Panc1 (cell line): Measurements from ENCODE around the gene SGIP1. TPM values are rescaled to one million over a fixed set of nuclear protein-coding genes. Genes with fewer than 3 reads are reported as not detected.

Experiments used
- ATAC-seq: fragments of 200-7000 bp; cut with Tn5 transposase; 2 replicates; pipeline ENCODE4 v1.9.1; 2020; ENCODE audit warnings: mild to moderate bottlenecking, moderate library complexity
- BruUV-seq: library from RNA; stranded (reverse); fragments of 400-500 nt; replicated peaks from 2 replicates; lab custom pipeline; 2021; lab: Mats Ljungman, UMichigan
- CTCF ChIA-PET: fragments of 300-600 bp; sonication (Branson Sonifier 250); formaldehyde crosslinking; loops from one replicate; lab custom pipeline; 2022; ENCODE audit warnings: antibody characterized with exemption; lab: Charles Lee
- POLR2A ChIA-PET: fragments of 300-600 bp; sonication (Branson Sonifier 250); formaldehyde crosslinking; loops from one replicate; lab custom pipeline; 2022; ENCODE audit warnings: antibody characterized with exemption; lab: Charles Lee
- DNase-seq: peaks from one replicate; pipeline ENCODE4 v3.0.0-alpha.2; 2010; ENCODE audit warnings: low read depth, low spot score
- H3K27ac ChIP-seq: 2 replicates; pipeline ENCODE4 v1.5.1; 2011; ENCODE audit warnings: mild to moderate bottlenecking, low read length, inconsistent platforms
- H3K27me3 ChIP-seq: fragments of 200-500 bp; sonication (Bioruptor generic); 2 replicates; pipeline ENCODE4 v1.6.0; 2014; ENCODE audit warnings: low read length, inconsistent platforms; ENCODE audit not compliant: control insufficient read depth, insufficient read depth
- H3K36me3 ChIP-seq: fragments of 200-500 bp; sonication (Bioruptor generic); 2 replicates; pipeline ENCODE4 v1.5.1; 2014; ENCODE audit warnings: inconsistent platforms, mild to moderate bottlenecking, low read length, moderate library complexity; ENCODE audit not compliant: control insufficient read depth, insufficient read depth
- H3K4me1 ChIP-seq: 2 replicates; pipeline ENCODE4 v1.5.1; 2011; ENCODE audit warnings: inconsistent platforms, mild to moderate bottlenecking, low read length, moderate library complexity; ENCODE audit not compliant: control insufficient read depth, insufficient read depth
- H3K4me3 ChIP-seq, 2 experiments: 2 replicates each; pipeline ENCODE4 v1.5.1; 2011 to 2012; ENCODE audit warnings: low read depth in 2 of 2, low read length in 2 of 2, mild to moderate bottlenecking in 2 of 2, inconsistent platforms in 1 of 2, moderate library complexity in 1 of 2
- H3K9me3 ChIP-seq: fragments of 200-500 bp; sonication (Bioruptor generic); 2 replicates; pipeline ENCODE4 v1.5.1; 2014; ENCODE audit warnings: low read depth, mild to moderate bottlenecking, inconsistent platforms, low read length, moderate library complexity; ENCODE audit not compliant: control insufficient read depth, insufficient read depth
- CTCF ChIP-seq: fragments of 450-650 bp; IDR thresholded peaks from 2 replicates; pipeline ENCODE4 v1.5.1; 2017; ENCODE audit warnings: mild to moderate bottlenecking
- POLR2AphosphoS5 ChIP-seq: IDR thresholded peaks from 2 replicates; pipeline ENCODE4 v1.6.1; 2012; ENCODE audit warnings: mild to moderate bottlenecking, low read depth, low read length, moderate library complexity
- REST ChIP-seq, 2 experiments: IDR thresholded peaks; 2 replicates each; pipeline ENCODE4 v1.6.1; 2011 to 2012; ENCODE audit warnings: low read depth in 2 of 2, control low read depth in 1 of 2, low read length in 1 of 2, mild to moderate bottlenecking in 1 of 2, moderate library complexity in 1 of 2; ENCODE audit not compliant: insufficient read depth in 1 of 2
- SIN3A ChIP-seq: IDR thresholded peaks from 2 replicates; pipeline ENCODE4 v1.6.1; 2012; ENCODE audit warnings: low read depth, mild to moderate bottlenecking, low read length, moderate library complexity, borderline replicate concordance; ENCODE audit not compliant: insufficient read depth
- TCF7L2 ChIP-seq: IDR thresholded peaks from 2 replicates; pipeline ENCODE4 v1.6.1; 2011; ENCODE audit warnings: mild to moderate bottlenecking, low read depth, low read length, inconsistent platforms
- in situ Hi-C: cut with HindIII; loops from 2 replicates; pipeline ENCODE4 v1.10.0; 2016; ENCODE audit warnings: low sequenced_read_pairs, low pct_unique_long_range_greater_than_20kb
- intact Hi-C: fragments of 100-400 bp; cut with micrococcal nuclease; formaldehyde crosslinking; loops from one replicate; pipeline ENCODE4 v1.10.0; 2022; ENCODE audit not compliant: unreplicated experiment
- total RNA-seq: library from RNA; stranded (reverse); gene quantifications from one replicate; pipeline ENCODE4 v1.2.1, GENCODE V29; 2021; ENCODE audit not compliant: unreplicated experiment

The SGIP1 gene
- total RNA-seq, 1 experiment from 2014 or later, result 1.6 TPM

- ATAC-seq, result no peak
- no peak overlapping the region for H3K27ac ChIP-seq
- H3K27me3 ChIP-seq, result no peaks in the 10 kb centered on the region
- BruUV-seq, result no TSS peak
- ChIA-PET CTCF (no interaction called here), POLR2A (no interaction called here)
- H3K9me3 ChIP-seq, result no peaks in the 10 kb centered on the region
- no peak for DNase-seq
- H3K4me1 ChIP-seq, result no peaks in the 10 kb centered on the region
- TF ChIP-seq TCF7L2, result no peak
- TF ChIP-seq REST (IDR thresholded peaks at IDR 0.05; ENCODE audit: insufficient read depth in 1 of 2, low read depth in 2 of 2, low read length in 1 of 2), result no peak
- no peak for TF ChIP-seq CTCF
- TF ChIP-seq POLR2AphosphoS5, result no peak
- TF ChIP-seq SIN3A, result no peak
- in situ Hi-C loops, result no loop called here
- H3K4me3 ChIP-seq, result no peak overlapping the region
- intact Hi-C loops, result no loop called here
- no peaks in the 10 kb centered on the region for H3K36me3 ChIP-seq
Measured at GRCh38 chr1:66520655-66521054, 13.3 kb upstream of the SGIP1 start.

GRCh38 chr1:66521721-66522365 is 12.1 kb upstream of the SGIP1 start:
- Histone ChIP-seq H3K36me3 (no peaks in the 10 kb centered on the region), H3K4me3 (no peak overlapping the region), H3K27ac (no peak overlapping the region), H3K4me1 (no peaks in the 10 kb centered on the region), H3K9me3 (no peaks in the 10 kb centered on the region), H3K27me3 (no peaks in the 10 kb centered on the region)
- BruUV-seq, result no TSS peak
- ATAC-seq, result no peak
- in situ Hi-C loops (no loop called here), intact Hi-C loops (no loop called here)
- DNase-seq, result no peak
- ChIA-PET CTCF (no interaction called here), POLR2A (no interaction called here)
- no peak for TF ChIP-seq CTCF
- TF ChIP-seq REST (IDR thresholded peaks at IDR 0.05; ENCODE audit: insufficient read depth in 1 of 2, low read depth in 2 of 2, low read length in 1 of 2), result no peak
- TF ChIP-seq POLR2AphosphoS5, result no peak
- TF ChIP-seq SIN3A, result no peak
- no peak for TF ChIP-seq TCF7L2
